CD14-positive monocyte (primary cell): Measurements from ENCODE around the gene KISS1R. TPM values are rescaled to one million over a fixed set of nuclear protein-coding genes. Genes with fewer than 3 reads are reported as not detected.

Source experiments
- DNase-seq, 3 donors: peaks; one replicate each; pipeline ENCODE4 v3.0.0-alpha.2; 2011 to 2022
- H2AFZ ChIP-seq: 2 replicates; pipeline ENCODE4 v1.6.0; 2012; ENCODE audit warnings: mild to moderate bottlenecking, low read depth, low read length, inconsistent platforms; ENCODE audit not compliant: insufficient read depth, poor library complexity, severe bottlenecking
- H3K27ac ChIP-seq, 2 donors: 1 replicate in 1 of 2; 2 replicates in 1 of 2; pipeline ENCODE4 v1.5.1; 2012 to 2013; ENCODE audit warnings: low read length in 2 of 2, control low read depth in 1 of 2, inconsistent platforms in 1 of 2, low read depth in 1 of 2, mild to moderate bottlenecking in 1 of 2
- H3K27me3 ChIP-seq, 2 donors: one replicate each; pipeline versions ENCODE4 v1.6.0 to v1.6.1; 2011 to 2013; ENCODE audit warnings: low read length in 2 of 2; ENCODE audit not compliant: control insufficient read depth in 2 of 2, insufficient read depth in 2 of 2
- H3K36me3 ChIP-seq, 2 donors: replicated peaks in 1 of 2; 1 replicate in 1 of 2; 2 replicates in 1 of 2; pipeline versions ENCODE4 v1.5.1 to v1.6.1; 2012 to 2013; ENCODE audit warnings: low read length in 2 of 2, control low read depth in 1 of 2, inconsistent platforms in 1 of 2, mild to moderate bottlenecking in 1 of 2; ENCODE audit not compliant: insufficient read depth in 2 of 2, control insufficient read depth in 1 of 2
- H3K4me1 ChIP-seq, 2 donors: 1 replicate in 1 of 2; 2 replicates in 1 of 2; pipeline versions ENCODE4 v1.5.1 to v1.6.1; 2012 to 2013; ENCODE audit warnings: low read length in 2 of 2, control low read depth in 1 of 2, inconsistent platforms in 1 of 2, mild to moderate bottlenecking in 1 of 2, moderate library complexity in 1 of 2; ENCODE audit not compliant: insufficient read depth in 2 of 2, control insufficient read depth in 1 of 2
- H3K4me2 ChIP-seq: replicated peaks from 2 replicates; pipeline ENCODE3; 2012; ENCODE audit warnings: low read length, moderate library complexity, mild to moderate bottlenecking; ENCODE audit not compliant: poor library complexity, severe bottlenecking; ENCODE audit errors: extremely low read depth
- H3K4me3 ChIP-seq, 3 experiments: fragments of 200-600 bp in 1 of 3; sonication (generic) in 1 of 3; replicated peaks in 1 of 3; 1 replicate in 2 of 3; 2 replicates in 1 of 3; pipeline ENCODE4 v1.5.1; 2011 to 2013; ENCODE audit warnings: low read length in 3 of 3, mild to moderate bottlenecking in 3 of 3, control low read depth in 2 of 3, low read depth in 2 of 3, inconsistent platforms in 1 of 3, moderate library complexity in 1 of 3
- H3K79me2 ChIP-seq: 2 replicates; pipeline ENCODE4 v1.6.0; 2012; ENCODE audit warnings: mild to moderate bottlenecking, control low read depth, inconsistent platforms, low read length, moderate library complexity; ENCODE audit not compliant: insufficient read depth
- H3K9ac ChIP-seq: 2 replicates; pipeline ENCODE4 v1.6.0; 2017; ENCODE audit warnings: low read length, mild to moderate bottlenecking; ENCODE audit not compliant: insufficient read depth, poor library complexity, severe bottlenecking
- H3K9me3 ChIP-seq, 2 donors: replicated peaks in 1 of 2; 1 replicate in 1 of 2; 2 replicates in 1 of 2; pipeline versions ENCODE4 v1.5.1 to v1.6.1; 2012 to 2013; ENCODE audit warnings: low read length in 2 of 2, control low read depth in 1 of 2; ENCODE audit not compliant: control insufficient read depth in 1 of 2, insufficient read depth in 1 of 2
- H4K20me1 ChIP-seq: 2 replicates; pipeline ENCODE4 v1.6.0; 2012; ENCODE audit warnings: mild to moderate bottlenecking, low read length, control low read depth, moderate library complexity; ENCODE audit not compliant: insufficient read depth
- H3K27ac Mint-ChIP-seq, 7 donors: one replicate each; pipeline ENCODE4 v1.8.0; 2020; ENCODE audit warnings: mild to moderate bottlenecking in 7 of 7, mixed read lengths in 7 of 7, moderate library complexity in 6 of 7, inconsistent platforms in 2 of 7
- H3K27me3 Mint-ChIP-seq, 3 donors: one replicate each; pipeline ENCODE4 v1.8.0; 2021 to 2022; ENCODE audit warnings: low read depth in 3 of 3, mild to moderate bottlenecking in 3 of 3, mixed read lengths in 3 of 3, moderate library complexity in 3 of 3, inconsistent platforms in 1 of 3
- H3K36me3 Mint-ChIP-seq, 2 donors: one replicate each; pipeline ENCODE4 v1.8.0; 2020; ENCODE audit warnings: mixed read lengths in 2 of 2, inconsistent platforms in 1 of 2, mild to moderate bottlenecking in 1 of 2
- H3K4me1 Mint-ChIP-seq: one replicate; pipeline ENCODE4 v1.8.0; 2020; ENCODE audit warnings: mild to moderate bottlenecking, mixed read lengths
- H3K4me3 Mint-ChIP-seq, 2 donors: one replicate each; pipeline ENCODE4 v1.8.0; 2020; ENCODE audit warnings: mild to moderate bottlenecking in 2 of 2, mixed read lengths in 2 of 2, moderate library complexity in 1 of 2
- H3K9me3 Mint-ChIP-seq, 7 donors: one replicate each; pipeline ENCODE4 v1.8.0; 2020 to 2022; ENCODE audit warnings: mixed read lengths in 7 of 7, mild to moderate bottlenecking in 6 of 7, moderate library complexity in 6 of 7, inconsistent platforms in 2 of 7
- WGBS: methylation state at CpG from one replicate; pipeline ENCODE4 v1.1.5; 2013; ENCODE audit warnings: missing lambda C conversion rate; ENCODE audit not compliant: insufficient coverage; 5-methylcytosine and 5-hydroxymethylcytosine counted together
- intact Hi-C, 2 donors: fragments of 100-400 bp; cut with micrococcal nuclease; formaldehyde crosslinking; loops; one replicate each; pipeline versions ENCODE4 v1.15.0 to v1.15.1; 2023
- polyA plus RNA-seq, 3 donors: library from polyadenylated mRNA; depleted of rRNA in 1 of 3; unstranded in 2 of 3; stranded (reverse) in 1 of 3; fragments of 300-500 nt in 2 of 3; fragments of >200 nt in 1 of 3; fragmentation: Illumina TruSeq in 2 of 3; gene quantifications; 1 replicate in 2 of 3; 2 replicates in 1 of 3; pipeline ENCODE4 v1.2.3, GENCODE V29; 2012 to 2021
- TF ChIP-seq, protein P1 (sequence below): fragments of 200-600 bp; IDR thresholded peaks from one replicate; pipeline ENCODE4 v1.8.0; 2022; ENCODE audit warnings: antibody characterized with exemption, mild to moderate bottlenecking

The KISS1R gene
- polyA plus RNA-seq, 3 donors, result not detected

DNA sequence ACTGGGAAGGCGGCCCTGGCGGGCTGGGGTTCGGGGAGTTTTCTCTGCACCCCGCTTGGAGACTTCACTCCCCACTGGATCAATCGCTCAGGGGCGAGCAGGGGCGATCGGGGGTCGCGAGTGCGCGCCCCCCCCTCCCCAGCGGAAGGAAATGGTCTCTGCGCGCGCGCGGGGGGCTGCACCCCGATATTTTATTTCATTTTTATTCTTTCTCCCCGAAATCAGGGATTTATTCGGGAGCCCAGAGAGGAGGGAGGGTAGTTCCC lies 9.1 kb downstream of the KISS1R start:
- peaks cover 7 to 15% of the 10 kb centered on the region in 2 donors for H3K36me3 ChIP-seq
- H3K27me3 ChIP-seq, result peaks cover 0 to 2% of the 10 kb centered on the region in 2 donors
- peaks cover 9 to 11% (median 10%) of the 10 kb centered on the region in 3 donors for H3K27me3 Mint-ChIP-seq
- H3K9ac ChIP-seq, result peak overlapping the region; percentile 88
- no peak for DNase-seq
- TF ChIP-seq, protein P1, sequence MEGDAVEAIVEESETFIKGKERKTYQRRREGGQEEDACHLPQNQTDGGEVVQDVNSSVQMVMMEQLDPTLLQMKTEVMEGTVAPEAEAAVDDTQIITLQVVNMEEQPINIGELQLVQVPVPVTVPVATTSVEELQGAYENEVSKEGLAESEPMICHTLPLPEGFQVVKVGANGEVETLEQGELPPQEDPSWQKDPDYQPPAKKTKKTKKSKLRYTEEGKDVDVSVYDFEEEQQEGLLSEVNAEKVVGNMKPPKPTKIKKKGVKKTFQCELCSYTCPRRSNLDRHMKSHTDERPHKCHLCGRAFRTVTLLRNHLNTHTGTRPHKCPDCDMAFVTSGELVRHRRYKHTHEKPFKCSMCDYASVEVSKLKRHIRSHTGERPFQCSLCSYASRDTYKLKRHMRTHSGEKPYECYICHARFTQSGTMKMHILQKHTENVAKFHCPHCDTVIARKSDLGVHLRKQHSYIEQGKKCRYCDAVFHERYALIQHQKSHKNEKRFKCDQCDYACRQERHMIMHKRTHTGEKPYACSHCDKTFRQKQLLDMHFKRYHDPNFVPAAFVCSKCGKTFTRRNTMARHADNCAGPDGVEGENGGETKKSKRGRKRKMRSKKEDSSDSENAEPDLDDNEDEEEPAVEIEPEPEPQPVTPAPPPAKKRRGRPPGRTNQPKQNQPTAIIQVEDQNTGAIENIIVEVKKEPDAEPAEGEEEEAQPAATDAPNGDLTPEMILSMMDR, result no peak
- intact Hi-C loops, result loop anchor here (2.0 to 10.0 kb wide), 3 partner anchors 15 to 319 kb away; partner anchors contain the start of genes ATP5F1D (in 1 of the 2), GPX4 (in 1 of the 2) and MIDN (in 1 of the 2)
- H3K27ac ChIP-seq, result peak overlapping the region; percentile 85 to 87
- H3K4me1 ChIP-seq, result peaks cover 37 to 46% of the 10 kb centered on the region in 2 donors
- peak overlapping the region; percentile 89 to 99 (median 90) for H3K4me3 ChIP-seq
- H4K20me1 ChIP-seq, result peaks cover 41% of the 10 kb centered on the region
- H3K9me3 ChIP-seq, result no peaks in the 10 kb centered on the region
- peaks cover 10 to 21% of the 10 kb centered on the region in 2 donors for H3K36me3 Mint-ChIP-seq
- no CpG with 5 or more reads among the region's 21 CpGs for WGBS
- peak overlapping the region; percentile 53 for H2AFZ ChIP-seq
- H3K79me2 ChIP-seq, result peaks cover 72% of the 10 kb centered on the region
- H3K4me2 ChIP-seq, result peak overlapping the region; percentile 99
- peak overlapping the region in 6 of 7 donors; percentile 25 to 88 (median 80) for H3K27ac Mint-ChIP-seq
- H3K4me3 Mint-ChIP-seq, result peak overlapping the region; percentile 83 to 88
- peaks cover 0 to 5% (median 0%) of the 10 kb centered on the region in 7 donors for H3K9me3 Mint-ChIP-seq
- H3K4me1 Mint-ChIP-seq, result peaks cover 41% of the 10 kb centered on the region

DNA sequence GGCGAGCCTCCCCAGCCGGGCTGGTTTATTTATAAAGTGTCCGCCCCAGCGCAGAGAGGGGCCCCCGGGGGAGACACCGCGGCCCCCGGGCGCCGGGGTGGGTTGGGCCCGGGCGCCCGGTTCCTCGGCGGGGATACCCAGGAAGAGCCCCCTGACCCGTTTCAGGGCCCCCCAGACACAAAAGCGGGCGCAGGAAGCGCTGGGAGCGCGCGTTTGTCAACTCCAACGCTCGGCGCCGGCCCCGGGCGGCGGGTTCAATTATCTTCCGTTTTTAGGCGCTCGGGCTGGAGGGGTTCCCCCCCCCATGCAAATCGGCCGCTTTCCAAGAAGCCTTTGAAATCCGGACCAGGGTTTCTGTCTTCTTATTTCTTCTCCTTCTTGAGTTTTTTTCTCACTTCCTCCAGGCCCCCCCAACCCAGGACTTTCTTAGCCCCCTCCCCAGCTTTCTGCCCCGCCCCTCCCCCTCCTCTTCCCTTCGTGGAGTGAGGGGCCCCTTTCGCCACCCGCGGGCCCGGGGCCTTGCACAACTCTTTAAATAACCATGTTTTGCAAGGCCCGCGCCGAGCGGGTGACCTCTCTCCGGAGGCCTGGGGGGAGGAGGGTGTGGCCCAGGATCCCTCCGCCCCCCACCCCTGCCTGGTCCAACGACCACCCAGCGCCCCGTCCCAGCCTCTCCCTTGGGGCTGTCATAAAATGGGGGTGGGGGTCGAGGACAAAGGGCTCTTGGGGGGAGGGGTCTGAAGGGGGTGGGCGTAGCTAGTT lies 9.6 kb downstream of the KISS1R start:
- Histone ChIP-seq H3K36me3 (peaks cover 7 to 15% of the 10 kb centered on the region in 2 donors), H3K9ac (peak overlapping the region; percentile 88), H3K4me2 (peak overlapping the region; percentile 99), H3K79me2 (peaks cover 78% of the 10 kb centered on the region), H3K27ac (peak overlapping the region; percentile 85 to 87), H4K20me1 (peaks cover 45% of the 10 kb centered on the region), H3K4me1 (peaks cover 38 to 51% of the 10 kb centered on the region in 2 donors), H3K9me3 (no peaks in the 10 kb centered on the region), H2AFZ (peak overlapping the region; percentile 53), H3K27me3 (no peaks in the 10 kb centered on the region), H3K4me3 (peak overlapping the region; percentile 89 to 99 (median 90))
- H3K4me3 Mint-ChIP-seq, result peak overlapping the region; percentile 83 to 89
- H3K27me3 Mint-ChIP-seq, result peaks cover 5 to 8% (median 6%) of the 10 kb centered on the region in 3 donors
- peaks cover 0 to 2% (median 0%) of the 10 kb centered on the region in 7 donors for H3K9me3 Mint-ChIP-seq
- TF ChIP-seq, protein P1, result no peak
- peaks cover 42% of the 10 kb centered on the region for H3K4me1 Mint-ChIP-seq
- intact Hi-C loops, result loop anchor here (2.0 to 10.0 kb wide), 3 partner anchors 14 to 318 kb away; partner anchors contain the start of genes ATP5F1D (in 1 of the 2), GPX4 (in 1 of the 2) and MIDN (in 1 of the 2)
- peak; percentile 77 to 87 (median 86) for DNase-seq
- peak overlapping the region in 6 of 7 donors; percentile 79 to 96 (median 92) for H3K27ac Mint-ChIP-seq
- under 1% methylated on average over 25 of the region's 52 CpGs for WGBS
- H3K36me3 Mint-ChIP-seq, result peaks cover 12 to 26% of the 10 kb centered on the region in 2 donors
